GM21526 (cell line): ENCODE measurements around the gene KIAA0586.
"Not testable (repeated sequence)": the region's sequence is repeated elsewhere in the genome, so short reads cannot be mapped to it uniquely, and the experiment has no call there.

Experiments used
- ATAC-seq: cut with Tn5 transposase; IDR thresholded peaks from one replicate; pipeline ENCODE4 v1.9.1; 2021; ENCODE audit warnings: moderate library complexity; ENCODE audit not compliant: unreplicated experiment, low FRiP score

Gene KIAA0586

GRCh38 chr14:58427281-58428117 is at the start of gene KIAA0586, which contains the start of gene TIMM9:
Gene KIAA0586 (plus strand): TSS chr14:58427719. CDS start chr14:58428265, 546 bp downstream.
Gene TIMM9 (minus strand): TSS chr14:58427531. CDS start chr14:58411945, 15,586 bp downstream.
- peak; percentile 89 for ATAC-seq

GRCh38 chr14:58390830-58391229 is 36.7 kb upstream of the KIAA0586 start:
- no peak for ATAC-seq

GRCh38 chr14:58395562-58395811 is 32.0 kb upstream of the KIAA0586 start:
- ATAC-seq = no peak

GRCh38 chr14:58395812-58396788 is 31.4 kb upstream of the KIAA0586 start, which contains the start of gene TOMM20L:
Gene TOMM20L (plus strand): TSS chr14:58395930. CDS start chr14:58395958, 28 bp downstream.
- peak; percentile 93 for ATAC-seq

GRCh38 chr14:58397156-58397555 is 30.4 kb upstream of the KIAA0586 start:
- ATAC-seq = no peak

- no peak for ATAC-seq
These were observed 29.0 kb upstream of the KIAA0586 start for GRCh38 chr14:58398495-58398894.

GRCh38 chr14:58398895-58399294 is 28.6 kb upstream of the KIAA0586 start:
- no peak for ATAC-seq

- no peak for ATAC-seq
These were observed 25.9 kb upstream of the KIAA0586 start for GRCh38 chr14:58401587-58401986.

GRCh38 chr14:58408681-58409215 is 18.8 kb upstream of the KIAA0586 start:
- no peak for ATAC-seq

GRCh38 chr14:58414845-58415244 is 12.7 kb upstream of the KIAA0586 start:
- ATAC-seq = no peak

- ATAC-seq = no peak
These were observed 11.6 kb upstream of the KIAA0586 start for GRCh38 chr14:58415636-58416547.

GRCh38 chr14:58416934-58417333 is 10.6 kb upstream of the KIAA0586 start:
- not testable (repeated sequence) for ATAC-seq

- ATAC-seq = peak; percentile 32
These were observed 744 bp upstream of the KIAA0586 start for GRCh38 chr14:58426670-58427280.

- no peak for ATAC-seq
These were observed 682 bp downstream of the KIAA0586 start for GRCh38 chr14:58428118-58428683.

- ATAC-seq = no peak
These were observed 2.6 kb downstream of the KIAA0586 start for GRCh38 chr14:58430156-58430555.

- ATAC-seq = no peak
These were observed 12.0 kb downstream of the KIAA0586 start for GRCh38 chr14:58439476-58439875.

- no peak for ATAC-seq
These were observed 17.1 kb downstream of the KIAA0586 start for GRCh38 chr14:58444627-58445026.

GRCh38 chr14:58455593-58456265 is 28.2 kb downstream of the KIAA0586 start:
- no peak for ATAC-seq

- no peak for ATAC-seq
These were observed 33.3 kb downstream of the KIAA0586 start for GRCh38 chr14:58460772-58461171.
